ENCODE data around the gene GAB2. TPM values are rescaled to one million over a fixed set of nuclear protein-coding genes. Genes with fewer than 3 reads are reported as not detected.

The GAB2 gene
- total RNA-seq, 1 donor from 2014 or later: 15.9 TPM

DNA sequence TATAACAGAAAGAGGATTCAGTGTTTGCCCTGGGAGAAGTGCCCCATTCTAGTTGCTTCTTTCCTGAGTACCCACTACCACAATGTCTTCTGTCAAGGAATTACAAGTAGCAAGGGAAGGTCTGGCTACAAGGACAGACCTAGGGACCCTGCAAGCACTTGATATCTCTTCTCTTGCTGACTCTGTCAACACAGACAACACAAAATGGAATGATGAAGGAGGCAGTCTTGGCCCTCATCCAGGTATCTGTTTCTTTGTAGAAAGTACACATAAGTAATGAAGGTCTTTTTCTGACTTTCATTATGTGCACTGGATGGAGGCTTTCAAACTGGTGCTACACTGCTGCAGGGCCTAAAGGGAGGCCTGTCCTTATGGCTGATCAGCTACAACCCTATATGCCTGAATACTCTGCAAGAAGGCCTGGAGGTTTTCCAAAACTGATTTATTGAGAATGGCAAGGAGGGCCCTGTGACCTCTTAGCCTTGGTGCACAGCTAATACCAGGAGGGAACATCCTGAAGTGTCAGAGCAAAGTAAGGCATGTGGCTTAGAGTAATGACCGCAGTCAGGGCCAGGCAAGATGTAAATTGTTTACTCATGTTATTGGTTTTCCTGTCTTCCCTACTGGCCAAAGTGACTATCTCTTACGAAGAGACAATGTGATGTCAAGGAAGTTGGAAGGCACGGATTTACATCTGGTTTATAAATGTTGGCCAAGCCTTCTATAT, 31.2 kb downstream of the GAB2 start:
- Mint-ChIP-seq H3K27me3 (ENCODE audit: insufficient read depth) (no peaks in the 10 kb centered on the region), H3K4me1 (ENCODE audit: low read depth) (peaks cover 14% of the 10 kb centered on the region), H3K27ac (no peak overlapping the region), H3K36me3 (ENCODE audit: low read depth) (peaks cover 47% of the 10 kb centered on the region), H3K4me3 (no peak overlapping the region), H3K9me3 (peaks cover 38% of the 10 kb centered on the region)
- intact Hi-C loops (cut with micrococcal nuclease): no loop called here
- DNase-seq (ENCODE audit: low spot score): no peak

DNA sequence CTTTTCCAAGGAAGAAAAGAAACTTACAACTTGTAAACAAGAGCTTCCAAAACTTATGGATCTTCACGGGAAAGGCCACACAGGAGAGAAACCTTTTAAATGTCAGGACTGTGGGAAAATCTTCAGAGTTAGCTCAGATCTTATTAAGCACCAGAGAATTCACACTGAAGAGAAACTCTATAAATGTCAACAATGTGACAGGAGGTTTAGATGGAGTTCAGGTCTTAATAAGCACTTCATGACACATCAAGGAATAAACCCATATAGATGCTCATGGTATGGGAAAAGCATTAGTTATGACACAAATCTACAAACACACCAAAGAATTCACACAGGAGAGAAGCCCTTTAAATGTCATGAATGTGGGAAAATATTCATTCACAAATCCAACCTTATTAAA, 32.4 kb downstream of the GAB2 start:
- peaks cover 49% of the 10 kb centered on the region for H3K36me3 Mint-ChIP-seq (ENCODE audit: low read depth)

DNA sequence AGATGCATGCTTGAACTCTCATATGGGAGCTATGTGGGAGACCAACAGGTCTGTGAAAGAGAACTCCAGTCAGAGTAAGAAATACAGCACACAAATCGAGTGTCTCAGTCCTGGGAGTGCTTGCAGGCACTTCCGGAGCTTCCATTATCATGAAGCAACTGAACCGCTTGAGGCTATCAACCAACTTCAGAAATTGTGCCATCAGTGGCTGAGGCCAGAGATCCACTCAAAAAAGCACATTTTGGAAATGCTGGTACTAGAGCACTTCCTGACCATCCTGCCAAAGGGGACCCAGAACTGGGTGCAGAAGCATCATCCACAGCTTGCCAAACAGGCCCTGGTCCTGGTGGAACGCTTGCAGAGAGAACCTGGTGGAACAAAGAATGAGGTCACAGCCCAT, 33.4 kb downstream of the GAB2 start:
- no peak for DNase-seq (ENCODE audit: low spot score)
- no peak overlapping the region for H3K27ac Mint-ChIP-seq
- no peaks in the 10 kb centered on the region for H3K27me3 Mint-ChIP-seq (ENCODE audit: insufficient read depth)
- H3K4me3 Mint-ChIP-seq: no peak overlapping the region
- H3K9me3 Mint-ChIP-seq: peaks cover 38% of the 10 kb centered on the region
- H3K36me3 Mint-ChIP-seq (ENCODE audit: low read depth): peaks cover 48% of the 10 kb centered on the region
- H3K4me1 Mint-ChIP-seq (ENCODE audit: low read depth): peaks cover 22% of the 10 kb centered on the region
- intact Hi-C loops (cut with micrococcal nuclease): no loop called here

More for the DNA sequence above, 32.4 kb downstream of the GAB2 start:
- Mint-ChIP-seq H3K9me3 (peaks cover 38% of the 10 kb centered on the region), H3K27me3 (ENCODE audit: insufficient read depth) (no peaks in the 10 kb centered on the region), H3K4me3 (no peak overlapping the region), H3K4me1 (ENCODE audit: low read depth) (peaks cover 20% of the 10 kb centered on the region), H3K27ac (no peak overlapping the region)
- intact Hi-C loops (cut with micrococcal nuclease): no loop called here
- no peak for DNase-seq (ENCODE audit: low spot score)

DNA sequence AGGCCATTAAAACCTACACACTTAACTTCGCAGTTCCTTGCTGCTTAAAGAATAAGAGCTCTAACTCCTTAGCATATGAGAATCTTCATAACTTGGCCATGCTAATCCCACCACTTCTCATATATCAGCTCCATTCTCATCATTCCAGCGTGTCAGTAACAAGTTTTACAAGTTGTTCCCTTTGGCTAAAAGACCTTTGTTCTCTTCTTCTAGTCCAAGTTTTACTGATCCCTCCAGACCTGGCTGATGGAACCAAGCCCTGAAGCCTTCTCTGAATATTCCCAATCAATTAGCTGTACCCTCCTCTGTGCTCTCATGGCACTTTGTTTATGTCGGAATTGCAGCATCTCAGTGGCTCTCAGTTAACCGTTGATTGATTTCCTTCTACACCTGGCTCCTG, 35.8 kb downstream of the GAB2 start:
- Mint-ChIP-seq H3K9me3 (peaks cover 42% of the 10 kb centered on the region), H3K4me3 (no peak overlapping the region), H3K27ac (no peak overlapping the region), H3K4me1 (ENCODE audit: low read depth) (peaks cover 33% of the 10 kb centered on the region), H3K27me3 (ENCODE audit: insufficient read depth) (no peaks in the 10 kb centered on the region), H3K36me3 (ENCODE audit: low read depth) (peaks cover 52% of the 10 kb centered on the region)
- DNase-seq (ENCODE audit: low spot score): no peak
- intact Hi-C loops (cut with micrococcal nuclease): no loop called here

DNA sequence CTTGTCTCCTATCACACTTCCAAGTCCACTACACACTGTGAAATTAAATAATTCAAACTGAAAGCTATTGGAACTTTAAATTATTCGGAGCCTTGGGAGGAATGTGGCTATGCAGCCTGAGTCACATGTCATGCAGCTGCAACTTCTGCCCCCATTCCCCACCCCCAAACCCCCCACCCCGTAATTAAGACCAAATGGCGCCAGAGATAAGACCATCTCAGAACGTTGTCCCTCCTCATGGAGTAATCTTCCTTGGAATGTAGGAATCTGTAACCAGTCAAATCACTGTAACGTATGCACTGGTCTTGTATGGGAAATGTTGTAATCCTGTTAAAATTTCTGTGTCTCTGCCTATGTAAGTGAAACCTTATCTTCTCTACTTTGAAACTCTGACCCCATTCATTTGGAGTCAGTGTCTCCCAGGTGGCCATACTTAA, 37.0 kb downstream of the GAB2 start:
- H3K27ac Mint-ChIP-seq: no peak overlapping the region

DNA sequence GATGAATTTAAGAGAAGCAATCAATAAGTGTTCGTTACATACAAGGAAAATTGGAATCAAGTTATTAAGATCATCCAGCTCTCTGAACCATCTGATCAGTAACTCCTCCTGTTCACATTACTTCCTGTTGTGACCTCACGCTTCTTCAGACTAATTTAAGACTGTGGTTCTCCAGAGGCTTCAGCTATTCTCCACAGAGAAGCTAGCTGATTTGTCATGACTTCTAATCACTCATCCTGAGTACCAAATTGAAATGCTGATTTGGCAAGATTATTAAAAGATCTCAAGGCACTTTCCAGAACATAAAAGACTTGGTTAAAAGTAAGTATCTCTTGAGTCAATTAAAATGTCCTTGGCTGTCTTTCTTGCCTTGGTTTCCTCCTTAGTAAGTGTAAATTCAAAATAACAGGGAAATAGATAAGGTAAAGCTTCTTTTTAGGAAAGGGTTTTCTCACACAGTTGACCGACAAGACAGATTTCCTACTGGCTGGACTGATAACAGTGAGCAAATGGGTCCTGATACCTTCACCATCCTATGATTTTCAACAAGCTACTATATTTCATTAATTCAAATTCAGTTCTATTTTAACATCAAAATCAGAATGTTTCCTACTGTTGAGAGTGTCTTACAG, 38.5 kb downstream of the GAB2 start:
- Mint-ChIP-seq H3K4me3 (no peak overlapping the region), H3K36me3 (ENCODE audit: low read depth) (peaks cover 38% of the 10 kb centered on the region), H3K4me1 (ENCODE audit: low read depth) (peaks cover 48% of the 10 kb centered on the region), H3K27ac (peak overlapping the region; percentile 8), H3K9me3 (peaks cover 24% of the 10 kb centered on the region), H3K27me3 (ENCODE audit: insufficient read depth) (no peaks in the 10 kb centered on the region)
- intact Hi-C loops (cut with micrococcal nuclease): no loop called here
- no peak for DNase-seq (ENCODE audit: low spot score)

More for the DNA sequence above, 37.0 kb downstream of the GAB2 start:
- peaks cover 50% of the 10 kb centered on the region for H3K36me3 Mint-ChIP-seq (ENCODE audit: low read depth)
- intact Hi-C loops (cut with micrococcal nuclease): no loop called here
- DNase-seq (ENCODE audit: low spot score): no peak
- peaks cover 42% of the 10 kb centered on the region for H3K4me1 Mint-ChIP-seq (ENCODE audit: low read depth)
- no peaks in the 10 kb centered on the region for H3K27me3 Mint-ChIP-seq (ENCODE audit: insufficient read depth)
- peaks cover 38% of the 10 kb centered on the region for H3K9me3 Mint-ChIP-seq
- H3K4me3 Mint-ChIP-seq: no peak overlapping the region

DNA sequence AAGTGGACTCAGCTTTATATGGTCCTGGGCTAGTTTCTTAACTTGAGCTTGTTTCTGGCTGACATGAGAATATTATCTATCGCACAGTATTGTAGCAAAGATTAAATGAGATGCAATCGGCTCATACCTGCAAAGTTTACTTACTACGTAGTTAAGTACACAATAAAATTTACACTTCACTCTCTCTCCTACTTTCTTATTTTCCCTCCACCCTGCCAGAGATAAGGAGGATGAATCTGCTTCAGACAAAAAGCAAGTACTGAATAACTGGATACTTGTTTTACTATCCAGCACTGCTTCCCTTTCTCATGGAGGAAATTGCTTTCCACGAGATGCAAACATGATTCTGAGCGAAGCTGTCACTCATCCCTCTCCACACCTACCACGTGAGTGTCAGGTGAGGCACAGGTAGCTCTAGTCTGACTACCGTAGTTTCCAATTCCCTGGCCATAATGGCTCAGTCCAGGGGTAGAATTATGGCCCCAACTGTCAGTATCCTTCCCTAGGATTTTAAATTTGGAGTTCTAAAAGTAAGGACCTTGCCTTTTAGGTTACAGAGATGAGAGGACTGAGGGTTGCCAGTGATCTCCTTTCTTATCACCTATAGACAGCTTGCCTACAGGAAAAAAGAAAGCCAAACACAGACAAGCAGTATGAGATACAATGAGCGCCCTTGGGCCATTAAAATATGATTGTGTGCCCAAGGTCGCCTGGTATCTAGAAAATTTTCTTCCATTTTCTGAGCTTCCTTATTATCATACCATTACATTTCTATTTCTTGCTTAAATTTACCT, 39.8 kb downstream of the GAB2 start:
- Mint-ChIP-seq H3K27me3 (ENCODE audit: insufficient read depth) (no peaks in the 10 kb centered on the region), H3K27ac (no peak overlapping the region), H3K36me3 (ENCODE audit: low read depth) (peaks cover 36% of the 10 kb centered on the region), H3K4me3 (no peak overlapping the region), H3K4me1 (ENCODE audit: low read depth) (peaks cover 48% of the 10 kb centered on the region), H3K9me3 (peaks cover 20% of the 10 kb centered on the region)
- intact Hi-C loops (cut with micrococcal nuclease): no loop called here
- no peak for DNase-seq (ENCODE audit: low spot score)

DNA sequence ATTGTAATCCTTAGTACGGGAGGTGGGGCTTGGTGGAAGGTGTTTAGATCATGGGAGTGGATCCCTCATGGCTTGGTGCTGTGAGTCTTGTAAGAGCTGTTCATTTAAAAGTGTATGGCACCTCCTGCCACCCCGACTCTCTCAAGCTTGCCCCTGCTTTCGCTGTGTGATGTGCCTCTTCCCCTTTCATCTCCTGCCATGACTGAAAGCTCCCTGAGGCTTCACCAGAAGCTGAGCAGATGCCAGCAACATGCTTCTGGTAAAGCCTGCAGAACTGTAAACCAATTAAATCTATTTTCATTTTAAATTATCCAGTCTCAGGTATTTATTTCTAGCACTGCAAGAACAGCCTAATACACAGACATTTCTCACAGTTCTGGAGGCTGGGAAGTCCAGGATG, 40.8 kb downstream of the GAB2 start:
- peaks cover 16% of the 10 kb centered on the region for H3K9me3 Mint-ChIP-seq
- H3K27ac Mint-ChIP-seq: no peak overlapping the region
- H3K36me3 Mint-ChIP-seq (ENCODE audit: low read depth): peaks cover 31% of the 10 kb centered on the region
- no peak overlapping the region for H3K4me3 Mint-ChIP-seq
- DNase-seq (ENCODE audit: low spot score): no peak
- H3K27me3 Mint-ChIP-seq (ENCODE audit: insufficient read depth): no peaks in the 10 kb centered on the region
- H3K4me1 Mint-ChIP-seq (ENCODE audit: low read depth): peaks cover 46% of the 10 kb centered on the region
- intact Hi-C loops (cut with micrococcal nuclease): no loop called here

DNA sequence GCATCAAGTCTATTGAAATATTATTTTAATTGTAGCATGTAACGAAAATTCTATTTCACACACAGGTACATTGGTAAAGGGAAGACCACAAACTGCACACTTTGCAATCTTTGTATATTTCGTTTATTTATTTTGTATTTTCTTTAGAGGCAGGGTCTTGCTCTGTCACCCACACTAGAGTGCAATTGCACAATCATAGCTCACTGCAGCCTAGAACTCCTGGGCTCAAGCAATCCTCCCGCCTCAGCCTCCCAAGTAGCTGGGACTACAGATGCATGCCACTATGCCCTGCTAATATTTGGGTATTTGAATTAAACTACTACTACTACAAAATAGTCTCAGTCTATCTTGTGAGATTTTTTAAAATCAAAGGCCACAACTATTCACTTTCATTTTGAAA, 42.7 kb downstream of the GAB2 start:
- H3K9me3 Mint-ChIP-seq: peaks cover 16% of the 10 kb centered on the region
- peaks cover 43% of the 10 kb centered on the region for H3K4me1 Mint-ChIP-seq (ENCODE audit: low read depth)
- intact Hi-C loops (cut with micrococcal nuclease): no loop called here
- no peak for DNase-seq (ENCODE audit: low spot score)
- H3K27ac Mint-ChIP-seq: no peak overlapping the region
- H3K27me3 Mint-ChIP-seq (ENCODE audit: insufficient read depth): no peaks in the 10 kb centered on the region
- no peak overlapping the region for H3K4me3 Mint-ChIP-seq
- H3K36me3 Mint-ChIP-seq (ENCODE audit: low read depth): peaks cover 23% of the 10 kb centered on the region

DNA sequence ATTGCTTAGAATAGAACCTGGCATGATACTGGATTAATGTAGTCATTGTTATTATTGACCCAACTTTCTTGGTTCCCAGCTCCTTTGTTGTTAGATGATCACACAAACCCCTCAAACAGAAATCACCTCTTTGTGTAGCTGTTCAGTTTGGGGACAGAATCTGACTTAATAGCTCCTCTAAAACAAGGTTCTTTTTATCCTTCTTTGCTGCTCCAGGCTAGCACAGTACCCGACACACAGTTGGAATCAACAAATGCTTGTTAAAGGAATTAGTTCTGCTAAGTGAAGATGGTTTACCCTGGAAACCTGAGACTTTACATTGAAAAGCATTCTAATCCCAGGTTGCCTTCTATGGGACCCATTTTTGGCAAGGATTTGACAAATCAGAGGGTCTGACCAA, 43.9 kb downstream of the GAB2 start:
- H3K36me3 Mint-ChIP-seq (ENCODE audit: low read depth): peaks cover 21% of the 10 kb centered on the region
- no peak overlapping the region for H3K27ac Mint-ChIP-seq
- H3K27me3 Mint-ChIP-seq (ENCODE audit: insufficient read depth): no peaks in the 10 kb centered on the region

DNA sequence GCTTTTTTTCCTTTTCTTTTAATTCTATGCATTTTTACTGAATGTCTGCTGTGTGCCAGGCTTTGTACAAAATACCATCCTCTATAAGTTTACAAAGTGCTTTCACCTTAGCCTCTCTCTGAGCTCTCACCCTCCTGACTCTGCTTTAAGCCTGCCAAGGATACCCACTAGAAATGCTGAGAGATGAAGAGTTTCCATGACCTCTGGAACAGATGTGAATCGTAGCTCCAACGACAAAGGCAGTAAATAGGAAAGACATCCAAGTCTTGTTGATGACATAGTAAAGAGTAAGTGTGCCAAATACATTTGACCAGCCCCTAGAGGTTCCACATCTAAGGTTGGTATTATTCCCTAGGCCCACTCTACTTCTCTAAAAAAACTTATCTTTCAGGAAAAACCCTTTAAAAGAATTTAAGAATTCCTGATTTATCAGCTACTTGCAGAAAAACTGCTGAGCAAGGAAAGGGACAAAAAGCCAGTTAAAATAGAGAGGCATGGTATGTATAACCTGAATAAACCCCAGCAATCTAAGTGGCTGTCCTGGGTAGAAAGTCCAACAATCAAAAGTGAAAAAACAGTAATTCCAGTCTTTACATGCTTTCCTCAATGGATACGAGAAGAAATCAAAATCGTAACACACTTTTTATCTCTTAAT, 45.4 kb downstream of the GAB2 start:
- H3K9me3 Mint-ChIP-seq: peaks cover 10% of the 10 kb centered on the region
- H3K36me3 Mint-ChIP-seq (ENCODE audit: low read depth): peaks cover 13% of the 10 kb centered on the region
- H3K4me1 Mint-ChIP-seq (ENCODE audit: low read depth): peaks cover 25% of the 10 kb centered on the region
- H3K27me3 Mint-ChIP-seq (ENCODE audit: insufficient read depth): no peaks in the 10 kb centered on the region
- intact Hi-C loops (cut with micrococcal nuclease): no loop called here
- no peak for DNase-seq (ENCODE audit: low spot score)
- H3K27ac Mint-ChIP-seq: no peak overlapping the region
- no peak overlapping the region for H3K4me3 Mint-ChIP-seq

More for the DNA sequence above, 43.9 kb downstream of the GAB2 start:
- peaks cover 30% of the 10 kb centered on the region for H3K4me1 Mint-ChIP-seq (ENCODE audit: low read depth)
- intact Hi-C loops (cut with micrococcal nuclease): no loop called here
- peaks cover 16% of the 10 kb centered on the region for H3K9me3 Mint-ChIP-seq
- H3K4me3 Mint-ChIP-seq: no peak overlapping the region
- no peak for DNase-seq (ENCODE audit: low spot score)

DNA sequence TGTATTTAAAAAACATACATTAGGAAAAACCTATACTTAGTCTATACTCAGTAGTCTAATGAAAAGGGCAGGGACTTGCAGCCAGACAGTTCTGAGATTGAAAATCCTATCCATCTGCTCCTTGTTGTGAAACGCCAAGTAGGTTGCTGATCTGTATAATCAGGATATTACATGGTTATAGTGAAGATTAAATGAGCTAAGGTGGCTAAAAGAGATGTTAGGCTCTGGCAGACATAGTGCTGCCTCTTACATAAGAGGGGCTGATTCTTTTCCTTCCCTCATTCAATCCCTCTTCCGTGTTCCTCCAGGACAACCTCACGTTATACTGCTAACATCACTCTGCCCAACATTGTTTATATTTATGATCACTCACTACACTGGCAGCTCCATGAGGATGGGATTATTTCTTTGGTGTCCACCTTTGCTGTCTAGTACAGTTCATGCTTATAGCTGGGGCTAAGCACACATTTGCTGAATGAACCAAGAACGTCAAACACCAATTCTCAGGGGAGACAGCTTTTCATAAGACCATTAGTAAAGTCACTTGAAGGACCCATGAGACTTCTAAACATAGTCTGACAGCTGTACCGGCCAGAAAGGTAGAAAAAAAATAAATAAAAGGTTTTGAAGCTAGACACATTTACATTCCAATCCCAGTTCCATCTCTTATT, 46.3 kb downstream of the GAB2 start:
- Mint-ChIP-seq H3K27me3 (ENCODE audit: insufficient read depth) (no peaks in the 10 kb centered on the region), H3K4me3 (no peak overlapping the region), H3K27ac (no peak overlapping the region), H3K9me3 (peaks cover 1% of the 10 kb centered on the region), H3K36me3 (ENCODE audit: low read depth) (peaks cover 11% of the 10 kb centered on the region), H3K4me1 (ENCODE audit: low read depth) (peaks cover 23% of the 10 kb centered on the region)
- intact Hi-C loops (cut with micrococcal nuclease): no loop called here
- DNase-seq (ENCODE audit: low spot score): no peak

All from activated T-helper 1 cell treated with anti-CD3 and anti-CD28 coated beads, Interleukin-12 subunit alpha, Interleukin-12 subunit beta, Interleukin-2, Interleukin-4 antibody, amounts not matched to agents 30 ng/mL and 10 ng/mL and 1 ng/mL, durations not matched to agents 14 hours and 24 hours and 36 hours (primary cell).